RWPE1 (cell line): ENCODE results near the gene MIAT.
"Not testable (repeated sequence)": the region's sequence is repeated elsewhere in the genome, so short reads cannot be mapped to it uniquely, and the experiment has no call there.

Experiments
- CTCF ChIA-PET: fragments of 350-600 bp; sonication (Branson Sonifier 250); formaldehyde crosslinking; extraction: SDS; loops from one replicate; lab custom pipeline; 2021; lab: Yijun Ruan, JAX
- POLR2A ChIA-PET: fragments of 400-600 bp; formaldehyde crosslinking; extraction: SDS; loops from one replicate; lab custom pipeline; 2020; ENCODE audit warnings: antibody characterized with exemption; ENCODE audit not compliant: low non-redundant PET; lab: Yijun Ruan, JAX
- DNase-seq: peaks from one replicate; pipeline ENCODE4 v3.0.0; 2012; ENCODE audit warnings: low spot score
- H3K27ac ChIP-seq: fragments of 450-650 bp; 2 replicates; pipeline ENCODE4 v1.5.1; 2017
- TF ChIP-seq, protein P1 (sequence below): fragments of 450-650 bp; conservative IDR thresholded peaks from 2 replicates; pipeline ENCODE4 v1.5.1; 2017; ENCODE audit warnings: low read depth, mild to moderate bottlenecking

Gene MIAT

DNA sequence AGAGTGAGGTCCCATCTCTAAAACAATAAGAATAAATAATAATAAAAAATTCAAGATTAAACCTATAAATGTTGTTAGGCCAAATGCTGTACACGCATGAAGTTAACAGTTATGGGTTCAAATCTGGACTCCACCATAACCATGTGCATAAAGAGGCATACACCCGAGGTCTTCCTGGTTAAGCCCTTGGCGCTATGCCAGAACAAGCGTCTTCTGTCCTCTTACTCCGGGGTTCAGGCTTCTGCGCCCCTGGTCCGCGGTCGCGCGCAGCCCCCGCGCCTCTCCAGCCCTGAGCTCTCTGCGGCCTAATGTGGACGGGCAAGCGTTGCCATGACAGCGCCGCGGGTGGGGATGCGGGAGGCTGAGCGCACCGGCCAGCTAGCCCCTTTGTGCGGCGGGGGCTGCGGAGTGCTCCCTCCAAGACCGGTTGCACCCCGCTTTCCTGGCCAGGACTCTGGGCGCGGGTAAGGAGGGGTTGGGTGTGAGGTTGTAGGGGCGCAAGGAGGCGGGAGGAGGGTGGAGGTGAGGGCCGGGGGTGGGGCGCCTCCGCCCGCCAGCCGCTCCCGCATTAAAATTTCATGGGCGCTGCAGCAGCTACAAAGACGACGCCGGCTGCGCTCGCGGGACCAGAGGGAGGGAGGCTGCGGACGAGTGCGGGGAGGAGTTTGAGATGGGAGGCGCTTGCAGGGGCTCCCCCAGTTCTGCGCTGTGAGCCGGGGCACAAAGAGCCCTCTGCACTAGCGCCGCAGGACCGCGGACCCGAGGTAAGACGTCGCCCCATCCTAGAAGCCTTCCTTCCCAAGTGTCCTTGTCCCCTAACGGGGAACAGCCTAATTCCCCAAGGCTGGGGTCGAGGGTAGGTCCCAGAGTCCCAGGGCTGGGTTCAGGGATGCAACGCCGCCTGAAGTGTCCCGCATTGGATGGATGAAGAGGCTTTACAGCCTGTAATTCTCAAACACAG lies at the start of gene MIAT:
TSS of gene MIAT (plus strand) at position 698 of the 961 bp plus-strand sequence.
- POLR2A ChIA-PET, result no interaction called here
- TF ChIP-seq, protein P1, sequence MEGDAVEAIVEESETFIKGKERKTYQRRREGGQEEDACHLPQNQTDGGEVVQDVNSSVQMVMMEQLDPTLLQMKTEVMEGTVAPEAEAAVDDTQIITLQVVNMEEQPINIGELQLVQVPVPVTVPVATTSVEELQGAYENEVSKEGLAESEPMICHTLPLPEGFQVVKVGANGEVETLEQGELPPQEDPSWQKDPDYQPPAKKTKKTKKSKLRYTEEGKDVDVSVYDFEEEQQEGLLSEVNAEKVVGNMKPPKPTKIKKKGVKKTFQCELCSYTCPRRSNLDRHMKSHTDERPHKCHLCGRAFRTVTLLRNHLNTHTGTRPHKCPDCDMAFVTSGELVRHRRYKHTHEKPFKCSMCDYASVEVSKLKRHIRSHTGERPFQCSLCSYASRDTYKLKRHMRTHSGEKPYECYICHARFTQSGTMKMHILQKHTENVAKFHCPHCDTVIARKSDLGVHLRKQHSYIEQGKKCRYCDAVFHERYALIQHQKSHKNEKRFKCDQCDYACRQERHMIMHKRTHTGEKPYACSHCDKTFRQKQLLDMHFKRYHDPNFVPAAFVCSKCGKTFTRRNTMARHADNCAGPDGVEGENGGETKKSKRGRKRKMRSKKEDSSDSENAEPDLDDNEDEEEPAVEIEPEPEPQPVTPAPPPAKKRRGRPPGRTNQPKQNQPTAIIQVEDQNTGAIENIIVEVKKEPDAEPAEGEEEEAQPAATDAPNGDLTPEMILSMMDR, result no peak
- DNase-seq, result no peak
- H3K27ac ChIP-seq, result peak within 1 kb of the TSS; percentile 65
- CTCF ChIA-PET, result no interaction called here

DNA sequence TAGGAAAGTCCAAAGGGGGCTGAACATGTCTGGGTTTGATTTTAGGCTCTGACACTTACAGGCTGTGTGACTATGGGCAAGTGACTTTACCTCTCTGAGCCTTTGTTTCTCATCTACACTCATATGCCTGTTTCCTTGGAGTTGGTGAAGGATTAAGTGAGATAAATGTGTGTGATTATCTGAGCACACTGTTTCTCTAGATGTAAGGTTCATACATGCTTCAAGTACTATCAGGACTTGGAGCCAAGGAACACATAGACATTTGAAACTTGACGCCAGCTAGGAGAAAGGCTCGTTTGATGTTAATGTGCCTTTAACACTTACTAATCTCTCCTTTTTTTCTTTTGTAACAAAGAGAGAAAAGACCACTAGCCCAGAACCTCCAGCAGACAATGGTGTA lies 49.3 kb upstream of the MIAT start:
- ChIA-PET CTCF (no interaction called here), POLR2A (no interaction called here)
- TF ChIP-seq, protein P1, result no peak
- H3K27ac ChIP-seq, result no peak overlapping the region
- DNase-seq, result no peak

DNA sequence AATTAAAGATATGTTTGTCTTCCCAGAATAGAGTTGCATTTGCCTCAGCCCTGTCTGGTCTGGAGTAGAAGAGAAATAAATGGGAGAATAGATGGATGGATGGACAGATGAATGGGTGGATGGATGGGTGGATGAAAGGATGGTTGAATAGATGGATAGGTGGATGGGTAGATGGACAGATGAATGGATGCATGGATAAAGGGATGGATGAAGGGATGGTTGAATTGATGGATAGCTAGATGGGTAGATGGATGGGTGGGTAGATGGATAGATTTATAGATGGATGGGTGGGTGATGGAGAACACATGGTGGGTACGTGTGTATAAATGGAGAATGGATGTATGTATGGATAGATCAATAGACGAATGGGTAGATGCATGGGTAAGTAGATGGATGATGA lies 48.1 kb upstream of the MIAT start:
- no peak for DNase-seq
- no peak overlapping the region for H3K27ac ChIP-seq
- TF ChIP-seq, protein P1, result no peak
- CTCF ChIA-PET, result interaction anchor here (0.6 kb wide), 1 partner anchor 113 kb away, joined by 3 read pairs; no protein-coding TSS in a partner anchor
- POLR2A ChIA-PET, result no interaction called here

DNA sequence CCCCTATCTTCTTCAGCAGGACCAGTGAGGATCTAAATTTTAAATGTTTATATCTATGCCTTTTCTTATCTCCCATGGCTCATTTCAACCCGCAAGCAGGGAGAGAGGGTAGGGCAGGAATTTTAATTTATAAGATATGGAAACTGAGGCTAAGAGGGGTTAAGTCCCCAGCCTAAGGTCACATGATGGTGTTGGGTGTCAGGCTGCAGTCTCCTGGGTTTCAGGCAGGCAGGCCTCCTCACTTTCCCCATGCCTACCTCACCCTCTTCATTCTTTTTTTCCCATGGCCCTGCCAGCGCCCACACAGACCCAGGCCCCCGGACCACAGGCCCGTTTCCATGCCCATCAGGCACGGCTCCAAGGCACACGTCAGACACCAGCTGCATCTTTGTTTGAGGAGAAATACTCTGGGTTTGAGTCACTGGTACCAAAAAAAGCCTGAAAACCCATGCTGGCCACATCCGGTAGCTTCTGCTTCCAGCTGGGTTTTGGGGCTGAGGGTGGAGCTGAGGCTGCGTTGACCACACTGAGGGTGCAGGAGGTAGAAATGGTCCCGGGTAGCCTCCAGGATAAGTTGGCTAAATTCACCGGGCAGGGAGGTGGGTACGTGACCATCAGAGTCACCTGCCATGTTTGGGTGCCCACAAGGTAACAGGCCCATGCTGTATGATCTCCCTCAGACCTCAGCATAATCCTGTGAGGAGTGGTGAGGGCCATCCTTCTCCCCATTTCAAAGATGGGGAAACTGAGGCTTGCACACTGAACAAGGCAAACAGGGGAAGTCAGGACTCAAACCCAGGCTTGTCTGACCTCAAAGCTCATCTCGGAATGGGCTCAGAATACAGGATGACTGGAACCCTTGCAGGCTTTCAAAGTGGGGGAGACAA lies 47.1 kb upstream of the MIAT start:
- CTCF ChIA-PET, result interaction anchor here (0.7 kb wide), 1 partner anchor 108 kb away, joined by 4 read pairs; no protein-coding TSS in a partner anchor
- H3K27ac ChIP-seq, result peak overlapping the region; percentile 53
- TF ChIP-seq, protein P1, result no peak
- DNase-seq, result peak; percentile 43
- POLR2A ChIA-PET, result no interaction called here

DNA sequence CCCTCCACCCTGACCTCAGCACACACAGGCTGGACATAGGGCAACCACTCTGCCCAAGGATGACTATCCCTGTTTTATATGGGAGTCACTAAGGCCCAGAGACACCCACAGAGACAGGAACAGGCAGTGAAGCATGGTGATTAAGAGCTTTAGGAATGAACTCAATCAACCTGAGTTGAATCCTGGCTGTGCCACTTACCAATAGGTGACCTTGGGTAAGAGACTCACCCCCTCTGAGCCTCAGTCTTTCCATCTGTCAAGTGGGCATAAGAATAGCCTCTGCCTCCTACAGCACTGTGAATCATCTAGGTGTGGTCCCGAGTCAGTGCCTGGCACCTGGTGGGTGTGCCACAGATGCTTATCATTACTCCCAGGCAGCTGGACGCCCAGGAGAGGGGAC lies 46.4 kb upstream of the MIAT start:
- POLR2A ChIA-PET, result no interaction called here
- CTCF ChIA-PET, result no interaction called here
- DNase-seq, result no peak
- TF ChIP-seq, protein P1, result no peak
- peak overlapping the region; percentile 53; the same call in 1 of the 2 replicates for H3K27ac ChIP-seq

DNA sequence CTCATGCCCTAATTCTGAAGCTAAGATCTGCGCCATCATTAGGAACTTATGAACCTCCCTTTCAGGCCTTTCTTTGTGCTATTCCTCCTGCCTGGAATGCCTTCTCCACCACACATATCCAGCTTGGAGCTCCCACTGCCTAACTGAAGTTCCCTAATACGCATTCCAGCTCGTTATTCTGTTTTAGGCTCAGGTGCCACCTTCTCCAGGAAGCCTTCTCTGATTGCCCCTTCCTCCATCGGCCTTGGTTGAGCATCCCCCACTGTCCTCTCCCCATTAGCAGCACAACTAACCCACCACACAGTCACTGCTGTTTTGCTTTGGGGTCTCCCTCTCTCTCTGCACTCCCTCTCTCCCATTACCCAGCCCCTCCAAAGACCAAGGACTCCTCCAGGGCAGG lies 44.7 kb upstream of the MIAT start:
- ChIA-PET CTCF (interaction anchor here (0.6 kb wide), 1 partner anchor 114 kb away, joined by 4 read pairs; no protein-coding TSS in a partner anchor), POLR2A (no interaction called here)
- DNase-seq, result no peak
- no peak overlapping the region for H3K27ac ChIP-seq
- TF ChIP-seq, protein P1, result no peak

DNA sequence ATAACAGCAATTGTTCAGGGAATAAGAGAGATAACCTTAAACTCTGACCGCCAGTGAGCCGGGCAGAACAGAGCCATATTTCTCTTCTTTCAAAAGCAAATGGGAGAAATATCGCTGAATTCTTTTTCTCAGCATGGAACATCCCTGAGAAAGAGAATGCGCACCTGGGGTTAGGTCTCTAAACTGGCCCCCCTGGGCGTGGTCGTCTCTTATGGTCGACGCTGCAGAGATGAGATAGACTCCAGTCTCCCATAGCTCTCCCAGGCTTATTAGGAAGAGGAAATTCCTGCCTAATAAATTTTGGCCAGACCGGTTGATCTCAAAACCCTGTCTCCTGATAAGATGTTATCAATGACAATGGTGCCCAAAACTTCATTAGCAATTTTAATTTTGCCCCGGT lies 43.6 kb upstream of the MIAT start:
- CTCF ChIA-PET, POLR2A ChIA-PET, H3K27ac ChIP-seq, DNase-seq: not testable (repeated sequence)
